SH-SY5Y (cell line): Measurements from ENCODE around the gene MYO6.

ENCODE experiments used
- GATA2 ChIP-seq: IDR thresholded peaks from 2 replicates; pipeline ENCODE4 v1.6.1; 2011; ENCODE audit warnings: mild to moderate bottlenecking, low read depth, low read length
- GATA3 ChIP-seq: IDR thresholded peaks from 2 replicates; pipeline ENCODE4 v1.6.1; 2011; ENCODE audit warnings: low read depth, mild to moderate bottlenecking, low read length, moderate library complexity

- TF ChIP-seq GATA2: no peak
- no peak for TF ChIP-seq GATA3
Measured at GRCh38 chr6:75746221-75746620, 2.8 kb upstream of the MYO6 start.
